HCT116 (cell line): Measurements from ENCODE around the gene HIVEP3. TPM values are rescaled to one million over a fixed set of nuclear protein-coding genes. Genes with fewer than 3 reads are reported as not detected.

Experiments used
- ATAC-seq: fragments of 200-7000 bp; cut with Tn5 transposase; 2 replicates; pipeline ENCODE4 v1.9.1; 2020; ENCODE audit warnings: mild to moderate bottlenecking, moderate library complexity
- BruUV-seq: library from RNA; stranded (reverse); fragments of 400-500 nt; replicated peaks from 2 replicates; lab custom pipeline; 2021; lab: Mats Ljungman, UMichigan
- CTCF ChIA-PET: fragments of 300-600 bp; sonication (Branson Sonifier 250); formaldehyde crosslinking; loops from one replicate; lab custom pipeline; 2021; ENCODE audit warnings: antibody characterized with exemption; lab: Charles Lee
- POLR2A ChIA-PET: fragments of 300-600, 350-600 bp; sonication (Branson Sonifier 250); formaldehyde crosslinking; loops from one replicate; lab custom pipeline; 2021; ENCODE audit warnings: antibody characterized with exemption; lab: Charles Lee
- RAD21 ChIA-PET, 2 experiments: fragments of 300-600 bp; sonication (Branson Sonifier 250); formaldehyde crosslinking; loops; one replicate each; lab custom pipeline; 2023; ENCODE audit warnings: low total read pairs in 2 of 2; ENCODE audit not compliant: uncharacterized antibody in 2 of 2, unreplicated experiment in 2 of 2, low non-redundant PET in 1 of 2; lab: Charles Lee
- DNase-seq: peaks from one replicate; pipeline ENCODE4 v3.0.0-alpha.2; 2010; ENCODE audit warnings: low read depth, low spot score
- H2AFZ ChIP-seq: fragments of 200-600 bp; shearing (Covaris generic), sonication (generic); 2 replicates; pipeline ENCODE4 v1.6.1; 2017; ENCODE audit warnings: low read depth, mixed run types, mixed read lengths, antibody characterized with exemption, low read length; ENCODE audit not compliant: poor library complexity, severe bottlenecking
- H3K27ac ChIP-seq: 2 replicates; pipeline ENCODE4 v1.5.1; 2012; ENCODE audit warnings: low read depth, low read length
- H3K27me3 ChIP-seq: fragments of 200-600 bp; sonication (generic); 2 replicates; pipeline ENCODE4 v1.6.1; 2016; ENCODE audit warnings: mixed run types, low read length, mixed read lengths; ENCODE audit not compliant: insufficient read depth
- H3K36me3 ChIP-seq, 2 experiments: fragments of 200-500 bp in 1 of 2; fragments of 200-600 bp in 1 of 2; sonication (Bioruptor generic) in 1 of 2; sonication (generic) in 1 of 2; 2 replicates each; pipeline versions ENCODE4 v1.5.1 to v1.6.1; 2014 to 2016; ENCODE audit warnings: low read length in 2 of 2, inconsistent platforms in 1 of 2, mixed read lengths in 1 of 2, mixed run types in 1 of 2; ENCODE audit not compliant: insufficient read depth in 2 of 2, control insufficient read depth in 1 of 2
- H3K4me1 ChIP-seq, 2 experiments: fragments of 200-600 bp in 1 of 2; sonication (generic) in 1 of 2; 2 replicates each; pipeline versions ENCODE4 v1.5.1 to v1.6.1; 2012 to 2017; ENCODE audit warnings: low read length in 2 of 2, inconsistent platforms in 1 of 2, mild to moderate bottlenecking in 1 of 2, mixed read lengths in 1 of 2, mixed run types in 1 of 2, moderate library complexity in 1 of 2; ENCODE audit not compliant: insufficient read depth in 2 of 2, control insufficient read depth in 1 of 2
- H3K4me2 ChIP-seq: fragments of 200-600 bp; sonication (generic); 2 replicates; pipeline ENCODE4 v1.6.1; 2017; ENCODE audit warnings: mixed run types, low read length, mixed read lengths
- H3K4me3 ChIP-seq, 2 experiments: fragments of 200-600 bp in 1 of 2; sonication (generic) in 1 of 2; replicated peaks in 1 of 2; 2 replicates each; pipeline ENCODE4 v1.5.1; 2011 to 2016; ENCODE audit warnings: low read length in 2 of 2, control low read depth in 1 of 2, low read depth in 1 of 2, mild to moderate bottlenecking in 1 of 2, mixed read lengths in 1 of 2, mixed run types in 1 of 2
- H3K79me2 ChIP-seq: fragments of 200-600 bp; sonication (generic); 2 replicates; pipeline ENCODE4 v1.6.1; 2017; ENCODE audit warnings: mild to moderate bottlenecking, mixed run types, low read length, moderate library complexity, mixed read lengths; ENCODE audit not compliant: insufficient read depth
- H3K9ac ChIP-seq: fragments of 200-600 bp; sonication (generic); 2 replicates; pipeline ENCODE4 v1.6.1; 2016; ENCODE audit warnings: low read length, mixed read lengths
- H3K9me2 ChIP-seq: fragments of 200-600 bp; sonication (generic), shearing (Covaris generic); 2 replicates; pipeline ENCODE4 v1.6.1; 2017; ENCODE audit warnings: mixed run types, mild to moderate bottlenecking, moderate library complexity; ENCODE audit not compliant: insufficient read depth
- H3K9me3 ChIP-seq, 2 experiments: fragments of 200-500 bp in 1 of 2; fragments of 200-600 bp in 1 of 2; sonication (Bioruptor generic) in 1 of 2; sonication (generic) in 1 of 2; 2 replicates each; pipeline ENCODE4 v1.6.1; 2014 to 2017; ENCODE audit warnings: low read length in 2 of 2, mixed read lengths in 2 of 2, inconsistent platforms in 1 of 2, low read depth in 1 of 2, mild to moderate bottlenecking in 1 of 2, mixed run types in 1 of 2, moderate library complexity in 1 of 2; ENCODE audit not compliant: control insufficient read depth in 1 of 2, insufficient read depth in 1 of 2
- H4K20me1 ChIP-seq: fragments of 200-600 bp; sonication (generic), shearing (Covaris generic); 2 replicates; pipeline ENCODE4 v1.6.1; 2017; ENCODE audit warnings: mixed run types, mild to moderate bottlenecking, moderate library complexity; ENCODE audit not compliant: insufficient read depth
- CEBPB ChIP-seq: IDR thresholded peaks from 2 replicates; pipeline ENCODE4 v1.6.1; 2012; ENCODE audit warnings: low read depth
- EGR1 ChIP-seq: IDR thresholded peaks from 2 replicates; pipeline ENCODE4 v1.6.1; 2012; ENCODE audit warnings: low read depth
- ELF1 ChIP-seq: IDR thresholded peaks from 2 replicates; pipeline ENCODE4 v1.6.1; 2012; ENCODE audit warnings: low read depth, borderline replicate concordance
- EZH2phosphoT487 ChIP-seq: fragments of 200-600 bp; IDR thresholded peaks from 2 replicates; pipeline ENCODE4 v1.6.1; 2018; ENCODE audit warnings: antibody characterized with exemption, borderline replicate concordance
- JUND ChIP-seq: IDR thresholded peaks from 2 replicates; pipeline ENCODE4 v1.6.1; 2012
- POLR2A ChIP-seq: IDR thresholded peaks from 2 replicates; pipeline ENCODE4 v1.7.0; 2011; ENCODE audit warnings: borderline replicate concordance; ENCODE audit not compliant: insufficient read depth, insufficient read length; ENCODE audit errors: extremely low read depth
- POLR2AphosphoS5 ChIP-seq: IDR thresholded peaks from 2 replicates; pipeline ENCODE4 v1.6.1; 2011; ENCODE audit warnings: mild to moderate bottlenecking, low read depth, low read length, moderate library complexity
- SRF ChIP-seq: IDR thresholded peaks from 2 replicates; pipeline ENCODE4 v1.6.1; 2012; ENCODE audit warnings: low read depth
- TCF7L2 ChIP-seq: IDR thresholded peaks from 2 replicates; pipeline ENCODE4 v1.7.0; 2011; ENCODE audit warnings: borderline replicate concordance, inconsistent platforms; ENCODE audit not compliant: insufficient read depth, insufficient read length; ENCODE audit errors: extremely low read depth
- YY1 ChIP-seq: IDR thresholded peaks from 2 replicates; pipeline ENCODE4 v1.6.1; 2011; ENCODE audit warnings: low read length, low read depth, moderate library complexity, mild to moderate bottlenecking; ENCODE audit not compliant: insufficient replicate concordance; ENCODE audit errors: extremely low read depth
- ZBTB33 ChIP-seq: IDR thresholded peaks from 2 replicates; pipeline ENCODE4 v1.6.1; 2011; ENCODE audit warnings: mild to moderate bottlenecking, low read length, moderate library complexity; ENCODE audit not compliant: insufficient replicate concordance; ENCODE audit errors: extremely low read depth
- intact Hi-C: fragments of 100-400 bp; cut with micrococcal nuclease; formaldehyde crosslinking; loops from 2 replicates; pipeline ENCODE4 v1.10.0; 2022
- total RNA-seq: library from RNA; stranded (reverse); gene quantifications from one replicate; pipeline ENCODE4 v1.2.1, GENCODE V29; 2021; ENCODE audit not compliant: unreplicated experiment
- TF ChIP-seq, protein P1 (sequence below): IDR thresholded peaks from 2 replicates; pipeline ENCODE4 v1.6.1; 2012

Gene HIVEP3
- total RNA-seq, 1 experiment from 2014 or later, result 7.1 TPM

- no peak for TF ChIP-seq EZH2phosphoT487
- TF ChIP-seq, protein P1, sequence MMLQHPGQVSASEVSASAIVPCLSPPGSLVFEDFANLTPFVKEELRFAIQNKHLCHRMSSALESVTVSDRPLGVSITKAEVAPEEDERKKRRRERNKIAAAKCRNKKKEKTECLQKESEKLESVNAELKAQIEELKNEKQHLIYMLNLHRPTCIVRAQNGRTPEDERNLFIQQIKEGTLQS, result no peak
- TF ChIP-seq POLR2A, result no peak
- no peak for TF ChIP-seq YY1
- TF ChIP-seq TCF7L2, result no peak
- TF ChIP-seq EGR1, result no peak
- no peak for TF ChIP-seq POLR2AphosphoS5
- no peak for TF ChIP-seq SRF
- TF ChIP-seq JUND, result no peak
- no peak for TF ChIP-seq ELF1
These were observed 377.1 kb downstream of the HIVEP3 start (continued) for GRCh38 chr1:41541592-41541952.

DNA sequence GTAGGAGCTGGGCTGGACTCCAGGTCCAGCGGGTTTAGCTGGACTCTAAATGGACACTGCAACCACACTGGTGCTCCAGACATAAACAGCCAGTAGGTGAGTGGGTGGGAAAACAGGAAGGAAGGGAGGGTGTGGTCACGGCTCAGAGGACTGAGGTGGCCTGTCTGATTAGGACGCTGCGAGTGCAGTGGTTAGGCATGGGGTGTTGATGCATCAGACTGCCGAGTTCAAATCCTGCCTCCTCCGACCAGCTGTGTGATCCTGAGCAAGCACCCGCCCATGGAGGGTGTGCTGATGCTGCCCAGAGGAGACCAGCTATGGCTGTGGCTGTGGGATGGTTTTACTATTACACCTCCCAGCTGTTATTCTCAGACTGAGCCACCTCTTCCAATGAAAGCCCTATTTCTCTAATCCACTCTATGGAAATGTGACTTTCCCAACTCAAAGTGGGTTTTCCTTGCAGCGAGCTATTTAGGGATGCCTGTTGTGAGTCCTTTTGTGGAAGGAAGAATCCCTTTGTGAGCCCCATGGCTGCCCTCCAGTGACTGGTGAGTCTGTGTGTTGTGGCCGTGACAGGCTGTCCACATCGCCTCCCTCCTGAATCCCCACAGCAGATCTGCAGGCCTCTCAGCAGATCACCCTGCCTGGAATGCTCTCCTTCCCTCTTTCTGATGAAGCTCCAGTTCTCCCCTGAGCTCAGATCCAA, 377.7 kb downstream of the HIVEP3 start:
- Histone ChIP-seq H3K4me3 (no peak overlapping the region), H3K9me3 (no peaks in the 10 kb centered on the region; a peak in 1 of 4 replicates), H3K27ac (no peak overlapping the region), H3K9me2 (no peaks in the 10 kb centered on the region), H3K4me1 (peaks cover 0 to 10% of the 10 kb centered on the region in 2 experiments; a peak in 3 of 4 replicates), H3K27me3 (no peaks in the 10 kb centered on the region), H4K20me1 (no peaks in the 10 kb centered on the region), H3K9ac (no peak overlapping the region), H3K4me2 (peak overlapping the region; percentile 28; the same call in 1 of the 2 replicates), H3K79me2 (no peaks in the 10 kb centered on the region), H2AFZ (no peak overlapping the region), H3K36me3 (no peaks in the 10 kb centered on the region)
- intact Hi-C loops, result no loop called here
- peak; percentile 42 for ATAC-seq
- ChIA-PET POLR2A (no interaction called here), CTCF (interaction anchor here (1.5 to 1.6 kb wide), 2 partner anchors 22 to 25 kb away, joined by 3 to 5 read pairs; no protein-coding TSS in a partner anchor), RAD21 (no interaction called here)
- BruUV-seq, result no TSS peak
- no peak for DNase-seq
- TF ChIP-seq CEBPB (no peak), ZBTB33 (no peak), EGR1 (peak; percentile 70)
